Measurements from ENCODE around the gene GJA3.

- TF ChIP-seq POLR2A (IDR thresholded peaks at IDR 0.05) = no peak
- TF ChIP-seq POLR2AphosphoS5 (IDR thresholded peaks at IDR 0.05) = no peak
- TF ChIP-seq CTCF (IDR thresholded peaks at IDR 0.05) = no peak
These were observed 30.7 kb upstream of the GJA3 start for GRCh38 chr13:20191311-20192157.
